H1 (cell line): ENCODE measurements around the gene ZNF408. TPM values are rescaled to one million over a fixed set of nuclear protein-coding genes. Genes with fewer than 3 reads are reported as not detected.

ENCODE experiments used
- GTF2F1 ChIP-seq: IDR thresholded peaks from 2 replicates; pipeline ENCODE4 v1.6.1; 2012; ENCODE audit warnings: low read depth, low read length, improper control_type of control experiment, borderline replicate concordance
- JUN ChIP-seq: IDR thresholded peaks from 2 replicates; pipeline ENCODE4 v1.6.1; 2011; ENCODE audit warnings: low read depth, mild to moderate bottlenecking, improper control_type of control experiment, low read length
- polyA plus RNA-seq, 7 experiments: library from polyadenylated mRNA; depleted of rRNA in 3 of 7; stranded (reverse) in 5 of 7; unstranded in 2 of 7; fragments of >200 nt in 5 of 7; fragments of 200-250 nt in 2 of 7; gene quantifications; 1 replicate in 5 of 7; 2 replicates in 1 of 7; 4 replicates in 1 of 7; pipeline versions ENCODE4 v1.2.1 to v1.2.3, GENCODE V29; 2011 to 2013; ENCODE audit warnings: missing spikeins in 2 of 7, mixed read lengths in 2 of 7
- total RNA-seq: library from RNA; stranded (reverse); fragmentation: NEBNext Ultra II Directional; extraction: Animal tissue kit (Norgen Biotek cat#: 25700); gene quantifications from 2 replicates; pipeline ENCODE4 v1.2.1, GENCODE V29; 2021

The ZNF408 gene
- total and polyA plus RNA-seq, 2 of the 8 experiments (the other 6 are each of a cell fraction or from before 2014, with no cell fraction given), result 10.7 to 11.0 TPM

GRCh38 chr11:46680164-46680760 is 20.6 kb upstream of the ZNF408 start (continued):
- TF ChIP-seq JUN, result no peak
- TF ChIP-seq GTF2F1, result no peak
